ENCODE data around the gene NAALADL2. TPM values are rescaled to one million over a fixed set of nuclear protein-coding genes. Genes with fewer than 3 reads are reported as not detected.

The NAALADL2 gene
- total RNA-seq, 2 experiments from 2014 or later = not detected

GRCh38 chr3:175179055-175179454 lies 319.9 kb downstream of the NAALADL2 start:
- no peak overlapping the region for H3K27ac Mint-ChIP-seq
- H3K9me3 Mint-ChIP-seq = peaks cover 6% of the 10 kb centered on the region
- no peaks in the 10 kb centered on the region for H3K27me3 Mint-ChIP-seq (ENCODE audit: low read depth)
- no peaks in the 10 kb centered on the region for H3K4me1 Mint-ChIP-seq (ENCODE audit: low read depth)
- intact Hi-C loops (cut with micrococcal nuclease) = no loop called here
- no peak for DNase-seq
- no peaks in the 10 kb centered on the region for H3K36me3 Mint-ChIP-seq (ENCODE audit: low read depth)
- CTCF ChIA-PET = interaction anchor here (0.5 kb wide), 1 partner anchor 431 kb away, joined by 3 read pairs; no protein-coding TSS in a partner anchor
- H3K4me3 Mint-ChIP-seq = no peak overlapping the region

GRCh38 chr3:175184392-175184791 lies 325.3 kb downstream of the NAALADL2 start:
- H3K27me3 Mint-ChIP-seq (ENCODE audit: low read depth) = no peaks in the 10 kb centered on the region
- CTCF ChIA-PET = no interaction called here
- intact Hi-C loops (cut with micrococcal nuclease) = no loop called here
- H3K36me3 Mint-ChIP-seq (ENCODE audit: low read depth) = no peaks in the 10 kb centered on the region
- H3K27ac Mint-ChIP-seq = no peak overlapping the region
- DNase-seq = no peak
- H3K4me3 Mint-ChIP-seq = no peak overlapping the region
- H3K9me3 Mint-ChIP-seq = peaks cover 2% of the 10 kb centered on the region
- no peaks in the 10 kb centered on the region for H3K4me1 Mint-ChIP-seq (ENCODE audit: low read depth)

GRCh38 chr3:175185903-175186302 lies 326.8 kb downstream of the NAALADL2 start:
- no peaks in the 10 kb centered on the region for H3K27me3 Mint-ChIP-seq (ENCODE audit: low read depth)
- DNase-seq = no peak
- no peak overlapping the region for H3K27ac Mint-ChIP-seq
- CTCF ChIA-PET = no interaction called here
- H3K4me1 Mint-ChIP-seq (ENCODE audit: low read depth) = no peaks in the 10 kb centered on the region
- intact Hi-C loops (cut with micrococcal nuclease) = no loop called here
- H3K9me3 Mint-ChIP-seq = peaks cover 6% of the 10 kb centered on the region
- H3K36me3 Mint-ChIP-seq (ENCODE audit: low read depth) = no peaks in the 10 kb centered on the region
- no peak overlapping the region for H3K4me3 Mint-ChIP-seq

GRCh38 chr3:175186511-175186910 lies 327.4 kb downstream of the NAALADL2 start:
- intact Hi-C loops (cut with micrococcal nuclease) = no loop called here
- CTCF ChIA-PET = no interaction called here
- Mint-ChIP-seq H3K27ac (no peak overlapping the region), H3K4me1 (ENCODE audit: low read depth) (no peaks in the 10 kb centered on the region), H3K27me3 (ENCODE audit: low read depth) (no peaks in the 10 kb centered on the region), H3K36me3 (ENCODE audit: low read depth) (no peaks in the 10 kb centered on the region), H3K4me3 (no peak overlapping the region), H3K9me3 (peaks cover 9% of the 10 kb centered on the region)
- no peak for DNase-seq

GRCh38 chr3:175187586-175187985 lies 328.5 kb downstream of the NAALADL2 start:
- Mint-ChIP-seq H3K9me3 (peaks cover 9% of the 10 kb centered on the region), H3K36me3 (ENCODE audit: low read depth) (no peaks in the 10 kb centered on the region), H3K4me1 (ENCODE audit: low read depth) (no peaks in the 10 kb centered on the region), H3K4me3 (no peak overlapping the region), H3K27me3 (ENCODE audit: low read depth) (no peaks in the 10 kb centered on the region), H3K27ac (no peak overlapping the region)
- no peak for DNase-seq
- CTCF ChIA-PET = no interaction called here
- intact Hi-C loops (cut with micrococcal nuclease) = no loop called here

- H3K27me3 Mint-ChIP-seq (ENCODE audit: low read depth) = no peaks in the 10 kb centered on the region
- DNase-seq = no peak
- intact Hi-C loops (cut with micrococcal nuclease) = no loop called here
- H3K4me1 Mint-ChIP-seq (ENCODE audit: low read depth) = no peaks in the 10 kb centered on the region
- CTCF ChIA-PET = no interaction called here
- H3K9me3 Mint-ChIP-seq = peaks cover 7% of the 10 kb centered on the region
- H3K27ac Mint-ChIP-seq = no peak overlapping the region
- H3K36me3 Mint-ChIP-seq (ENCODE audit: low read depth) = no peaks in the 10 kb centered on the region
- no peak overlapping the region for H3K4me3 Mint-ChIP-seq
Observed at GRCh38 chr3:175192536-175192935, 333.4 kb downstream of the NAALADL2 start.

- Mint-ChIP-seq H3K4me1 (ENCODE audit: low read depth) (no peaks in the 10 kb centered on the region), H3K27ac (no peak overlapping the region), H3K4me3 (no peak overlapping the region), H3K9me3 (peaks cover 7% of the 10 kb centered on the region), H3K27me3 (ENCODE audit: low read depth) (no peaks in the 10 kb centered on the region), H3K36me3 (ENCODE audit: low read depth) (no peaks in the 10 kb centered on the region)
- intact Hi-C loops (cut with micrococcal nuclease) = no loop called here
- CTCF ChIA-PET = no interaction called here
- DNase-seq = no peak
Observed at GRCh38 chr3:175193815-175194518, 334.8 kb downstream of the NAALADL2 start.

- CTCF ChIA-PET = interaction anchor here (1.4 kb wide), 1 partner anchor 12 kb away, joined by 4 read pairs; no protein-coding TSS in a partner anchor
- Mint-ChIP-seq H3K4me3 (no peak overlapping the region), H3K9me3 (no peaks in the 10 kb centered on the region), H3K36me3 (ENCODE audit: low read depth) (no peaks in the 10 kb centered on the region), H3K27ac (no peak overlapping the region), H3K27me3 (ENCODE audit: low read depth) (no peaks in the 10 kb centered on the region), H3K4me1 (ENCODE audit: low read depth) (no peaks in the 10 kb centered on the region)
- no peak for DNase-seq
- intact Hi-C loops (cut with micrococcal nuclease) = no loop called here
Observed at GRCh38 chr3:175198991-175199783, 340.1 kb downstream of the NAALADL2 start.

GRCh38 chr3:175199961-175200360 lies 340.8 kb downstream of the NAALADL2 start:
- Mint-ChIP-seq H3K27me3 (ENCODE audit: low read depth) (no peaks in the 10 kb centered on the region), H3K4me1 (ENCODE audit: low read depth) (no peaks in the 10 kb centered on the region), H3K36me3 (ENCODE audit: low read depth) (no peaks in the 10 kb centered on the region), H3K4me3 (no peak overlapping the region), H3K9me3 (peaks cover 2% of the 10 kb centered on the region), H3K27ac (no peak overlapping the region)
- intact Hi-C loops (cut with micrococcal nuclease) = no loop called here
- CTCF ChIA-PET = no interaction called here
- no peak for DNase-seq

- DNase-seq = no peak
- H3K4me3 Mint-ChIP-seq = no peak overlapping the region
- intact Hi-C loops (cut with micrococcal nuclease) = no loop called here
- H3K4me1 Mint-ChIP-seq (ENCODE audit: low read depth) = no peaks in the 10 kb centered on the region
- H3K27me3 Mint-ChIP-seq (ENCODE audit: low read depth) = no peaks in the 10 kb centered on the region
- H3K27ac Mint-ChIP-seq = no peak overlapping the region
- no peaks in the 10 kb centered on the region for H3K36me3 Mint-ChIP-seq (ENCODE audit: low read depth)
- peaks cover 6% of the 10 kb centered on the region for H3K9me3 Mint-ChIP-seq
- CTCF ChIA-PET = no interaction called here
Observed at GRCh38 chr3:175200391-175201095, 341.4 kb downstream of the NAALADL2 start.

- CTCF ChIA-PET = no interaction called here
- Mint-ChIP-seq H3K27me3 (ENCODE audit: low read depth) (no peaks in the 10 kb centered on the region), H3K9me3 (peaks cover 15% of the 10 kb centered on the region), H3K4me1 (ENCODE audit: low read depth) (no peaks in the 10 kb centered on the region), H3K36me3 (ENCODE audit: low read depth) (no peaks in the 10 kb centered on the region), H3K27ac (no peak overlapping the region), H3K4me3 (no peak overlapping the region)
- intact Hi-C loops (cut with micrococcal nuclease) = no loop called here
- no peak for DNase-seq
Observed at GRCh38 chr3:175207361-175207760, 348.2 kb downstream of the NAALADL2 start.

- Mint-ChIP-seq H3K4me1 (ENCODE audit: low read depth) (no peaks in the 10 kb centered on the region), H3K36me3 (ENCODE audit: low read depth) (no peaks in the 10 kb centered on the region), H3K27me3 (ENCODE audit: low read depth) (no peaks in the 10 kb centered on the region), H3K4me3 (no peak overlapping the region), H3K27ac (no peak overlapping the region), H3K9me3 (peaks cover 20% of the 10 kb centered on the region)
- no peak for DNase-seq
- CTCF ChIA-PET = no interaction called here
- intact Hi-C loops (cut with micrococcal nuclease) = no loop called here
Observed at GRCh38 chr3:175208326-175208725, 349.2 kb downstream of the NAALADL2 start.

All from activated naive CD4-positive, alpha-beta T cell treated with anti-CD3 and anti-CD28 coated beads for 36 hours (primary cell).